Heart left ventricle (tissue), 13 donors: ENCODE measurements around the gene OR2B6.

Source experiments
- CTCF ChIP-seq, 12 donors: fragments of 200-600 bp; sonication (generic) in 4 of 12; IDR thresholded peaks; one replicate each; pipeline versions ENCODE4 v1.5.0 to v1.8.0; 2018 to 2022; ENCODE audit warnings: antibody characterized with exemption in 12 of 12, mild to moderate bottlenecking in 5 of 12
- POLR2A ChIP-seq, 2 donors: fragments of 450-650 bp; IDR thresholded peaks; one replicate each; pipeline ENCODE4 v1.6.1; 2017; ENCODE audit warnings: antibody characterized with exemption in 2 of 2, mild to moderate bottlenecking in 2 of 2, moderate library complexity in 2 of 2
- donor health status: ischemic (EF 13 %, LVEDD 7.1; RV severe dilation, severe dysfunction).
- donor health status: DM: no; HTN: yes; CAD: no.
- donor health status: DM: no; HTN: no; CAD: no.
- donor health status: ischemic (EF 25% LVEDD 6.9; RV normal size, moderate dysfunction).
- donor health status: ischemic (EF 25% LVEDD 5.7; RV mildly dilated, moderate dysfunction).
- donor health status: ischemic (EF 35%, LVEDD 5.7; RV mildly dilated, moderate dysfunction).
- donor health status: nonischemic (EF 11% LVEDD 7.7; RV severe dilation, severe dysfunction).
- donor health status: DM: yes; HTN: yes; CAD: no.
- donor health status: PGD.
- donor health status: ischemic (EF 29% LVEDD 5.4; RV normal size, mild dysfunction).
- donor health status: nonischemic (EF 23%, LVEDD 6.1; RV moderate dilation, normal function).

GRCh38 chr6:27951040-27951439, 6.0 kb upstream of the OR2B6 start:
- TF ChIP-seq CTCF (IDR thresholded peaks at IDR 0.05) (no peak), POLR2A (IDR thresholded peaks at IDR 0.05) (no peak)
